A549 (cell line): Measurements from ENCODE around the gene NUP214. TPM values are rescaled to one million over a fixed set of nuclear protein-coding genes. Genes with fewer than 3 reads are reported as not detected.

Source experiments
- ATAC-seq, 2 experiments: fragments of 200-7000 bp in 1 of 2; fragments of >200 bp in 1 of 2; cut with Nextera tagmentation in 1 of 2; cut with Tn5 transposase in 1 of 2; 3 replicates each; pipeline versions ENCODE4 v1.8.0 to v1.9.1; 2018 to 2020; ENCODE audit warnings: mild to moderate bottlenecking in 1 of 2, moderate library complexity in 1 of 2
- CTCF ChIA-PET: fragments of 300-600 bp; sonication (Branson Sonifier 250); formaldehyde crosslinking; extraction: SDS; loops from one replicate; lab custom pipeline; 2021; ENCODE audit warnings: antibody characterized with exemption, inconsistent platforms; lab: Yijun Ruan, JAX
- POLR2A ChIA-PET: fragments of 350-600 bp; formaldehyde crosslinking; extraction: SDS; loops from one replicate; lab custom pipeline; 2021; ENCODE audit warnings: antibody characterized with exemption, inconsistent platforms; lab: Yijun Ruan, JAX
- DNase-seq, 2 experiments: peaks; one replicate each; pipeline versions ENCODE4 v3.0.0 to v3.0.0-alpha.2; 2011 to 2016; ENCODE audit warnings: low read depth in 1 of 2, low spot score in 1 of 2
- FAIRE-seq: peaks from 2 replicates; lab custom pipeline; 2011; peaks lifted over from hg19 to GRCh38; lab: Jason Lieb, UNC
- H3K27ac ChIP-seq, 2 experiments: fragments of >200 bp; sonication (Bioruptor Twin); formaldehyde crosslinking; 3 replicates each; pipeline ENCODE4 v1.5.1; 2016 to 2017
- H3K4me1 ChIP-seq: fragments of >200 bp; sonication (Bioruptor Twin); formaldehyde crosslinking; 3 replicates; pipeline ENCODE4 v1.6.1; 2016
- H3K4me2 ChIP-seq: fragments of >200 bp; sonication (Bioruptor Twin); formaldehyde crosslinking; 3 replicates; pipeline ENCODE4 v1.6.1; 2016
- H3K4me3 ChIP-seq: fragments of >200 bp; sonication (Bioruptor Twin); formaldehyde crosslinking; 3 replicates; pipeline ENCODE4 v1.5.1; 2016
- H3K9me3 ChIP-seq: fragments of >200 bp; sonication (Bioruptor Twin); formaldehyde crosslinking; 3 replicates; pipeline ENCODE4 v1.6.1; 2016
- EHF ChIP-seq: fragments of 250-450 bp; sonication (Bioruptor Pico); IDR thresholded peaks from 2 replicates; pipeline ENCODE4 v1.5.0; 2020; ENCODE audit warnings: mild to moderate bottlenecking
- EHMT2 ChIP-seq: fragments of 200-600 bp; sonication (generic); IDR thresholded peaks from 2 replicates; pipeline ENCODE4 v1.6.1; 2016; ENCODE audit warnings: antibody characterized with exemption, low read depth, mild to moderate bottlenecking, moderate library complexity
- JUNB ChIP-seq: fragments of >200 bp; sonication (Bioruptor Twin); formaldehyde crosslinking; IDR thresholded peaks from 2 replicates; pipeline ENCODE4 v1.6.1; 2016
- MAZ ChIP-seq: fragments of 150-350 bp; IDR thresholded peaks from 2 replicates; pipeline ENCODE4 v1.6.1; 2014; ENCODE audit warnings: antibody characterized with exemption, low read depth, low read length, borderline replicate concordance
- NPAS2 ChIP-seq: fragments of 250-450 bp; sonication (Bioruptor Pico); IDR thresholded peaks from 2 replicates; pipeline ENCODE4 v1.8.0; 2022; ENCODE audit warnings: mild to moderate bottlenecking, moderate library complexity, borderline replicate concordance
- PHF8 ChIP-seq: fragments of 200-600 bp; sonication (generic); IDR thresholded peaks from 2 replicates; pipeline ENCODE4 v1.6.1; 2016; ENCODE audit warnings: low read depth, mild to moderate bottlenecking, antibody characterized with exemption, moderate library complexity, borderline replicate concordance
- POLR2A ChIP-seq: IDR thresholded peaks from 2 replicates; pipeline ENCODE4 v1.6.1; 2012; ENCODE audit warnings: mild to moderate bottlenecking, low read length
- POLR2AphosphoS2 ChIP-seq: conservative IDR thresholded peaks from 2 replicates; pipeline ENCODE4 v1.6.1; 2012; ENCODE audit warnings: low read length, improper control_type of control experiment, inconsistent platforms
- RAD21 ChIP-seq, 2 experiments: fragments of >200 bp in 1 of 2; sonication (Bioruptor Twin) in 1 of 2; formaldehyde crosslinking in 1 of 2; IDR thresholded peaks in 1 of 2; conservative IDR thresholded peaks in 1 of 2; 2 replicates in 1 of 2; 3 replicates in 1 of 2; pipeline ENCODE4 v1.6.1; 2012 to 2018; ENCODE audit warnings: inconsistent platforms in 1 of 2
- RFX5 ChIP-seq: fragments of 450-650 bp; IDR thresholded peaks from 2 replicates; pipeline ENCODE4 v1.7.1; 2014; ENCODE audit warnings: antibody characterized with exemption, mild to moderate bottlenecking, moderate library complexity
- SREBF2 ChIP-seq: fragments of 450-650 bp; IDR thresholded peaks from 2 replicates; pipeline ENCODE4 v1.6.1; 2014; ENCODE audit warnings: mild to moderate bottlenecking, moderate library complexity
- ZNF302 ChIP-seq: fragments of 250-450 bp; sonication (Bioruptor Pico); IDR thresholded peaks from 2 replicates; pipeline ENCODE4 v1.9.0; 2021; ENCODE audit warnings: inconsistent platforms, mild to moderate bottlenecking, moderate library complexity
- WGBS: methylation state at CpG from one replicate; pipeline ENCODE4 v1.1.6; 2017; ENCODE audit errors: missing lambda C conversion rate; 5-methylcytosine and 5-hydroxymethylcytosine counted together
- polyA plus RNA-seq, 4 experiments: library from polyadenylated mRNA; depleted of rRNA in 3 of 4; stranded (reverse); fragments of >200 nt; fragmentation: RNase III in 1 of 4; extraction: RNeasy Plus Mini Kit Qiagen cat#74134 plus additional on column Dnase treatment in 1 of 4; gene quantifications; 2 replicates in 3 of 4; 3 replicates in 1 of 4; pipeline ENCODE4 v1.2.3, GENCODE V29; 2011 to 2017
- TF ChIP-seq, protein P1 (sequence below): fragments of >200 bp; sonication (Bioruptor Twin); formaldehyde crosslinking; IDR thresholded peaks from 2 replicates; pipeline ENCODE4 v1.6.1; 2016
- TF ChIP-seq, protein P2 (sequence below): IDR thresholded peaks from 2 replicates; pipeline ENCODE4 v1.6.1; 2012
- TF ChIP-seq, protein P3 (sequence below): fragments of 200-600 bp; sonication (generic); IDR thresholded peaks from 2 replicates; pipeline ENCODE4 v1.6.1; 2016; ENCODE audit warnings: antibody characterized with exemption, mild to moderate bottlenecking, moderate library complexity
- TF ChIP-seq, protein P4 (sequence below): IDR thresholded peaks from 2 replicates; pipeline ENCODE4 v1.6.1; 2012
- TF ChIP-seq, protein P5 (sequence below): IDR thresholded peaks from 2 replicates; pipeline ENCODE4 v1.6.1; 2012; ENCODE audit warnings: low read depth, borderline replicate concordance
- TF ChIP-seq, protein P6 (sequence below): fragments of 250-450 bp; sonication (Bioruptor Pico); IDR thresholded peaks from 2 replicates; pipeline ENCODE4 v1.5.0; 2021; ENCODE audit warnings: mild to moderate bottlenecking, moderate library complexity, borderline replicate concordance

NUP214 gene
- polyA plus RNA-seq, 2 of the 4 experiments (the other 2 are of a cell fraction) = 14.4 to 18.5 TPM

DNA sequence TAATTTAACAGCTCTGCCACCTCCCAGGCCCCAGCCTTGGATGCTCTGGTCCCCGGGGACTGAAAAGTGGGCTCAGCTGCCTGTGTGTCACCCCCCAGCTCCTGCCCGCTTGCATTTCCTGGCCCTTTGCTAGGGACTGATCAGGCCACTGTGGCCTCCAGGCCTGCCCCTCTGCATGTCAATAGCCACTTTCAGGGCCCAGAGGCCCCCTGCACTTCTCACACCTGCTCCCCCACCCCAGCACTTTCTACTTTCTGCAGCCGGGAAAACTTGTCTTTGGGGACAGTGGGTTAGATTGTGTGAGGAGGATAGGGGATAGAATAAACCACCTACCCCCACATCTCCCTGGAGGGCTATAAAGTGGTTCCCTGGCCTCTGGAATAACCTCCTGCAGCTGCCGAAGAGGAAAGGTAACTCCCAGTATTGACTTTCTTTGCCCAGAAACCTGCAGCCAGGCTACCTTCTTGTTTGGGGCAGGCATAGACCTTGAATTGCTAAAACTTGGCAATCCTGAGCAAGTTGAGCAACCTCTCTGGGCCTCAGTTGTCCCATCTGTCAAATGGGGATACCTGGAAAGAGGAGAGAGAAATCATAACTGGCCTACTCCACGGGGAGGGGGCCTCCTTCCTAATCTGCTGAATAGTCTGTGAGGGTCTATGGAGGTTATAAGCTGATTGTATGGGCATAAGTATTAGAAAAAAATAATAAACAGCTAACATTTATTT, 21.2 kb upstream of the NUP214 start:
- no peak for FAIRE-seq
- no peaks in the 10 kb centered on the region for H3K9me3 ChIP-seq
- no peak overlapping the region for H3K4me2 ChIP-seq
- ChIA-PET CTCF (interaction anchor here (0.5 to 3.1 kb wide), 10 partner anchors 9 to 232 kb away, joined by 3 to 7 read pairs (median 4); partner anchors contain the start of gene NUP214), POLR2A (interaction anchor here (0.6 to 0.7 kb wide), 2 partner anchors 9 to 245 kb away, joined by 3 to 11 read pairs; no protein-coding TSS in a partner anchor)
- no peak for ATAC-seq
- no peak for DNase-seq
- 66% methylated on average over 5 of the region's 5 CpGs for WGBS
- no peak overlapping the region for H3K27ac ChIP-seq
- H3K4me1 ChIP-seq = no peaks in the 10 kb centered on the region
- no peak overlapping the region for H3K4me3 ChIP-seq
- TF ChIP-seq, protein P1, sequence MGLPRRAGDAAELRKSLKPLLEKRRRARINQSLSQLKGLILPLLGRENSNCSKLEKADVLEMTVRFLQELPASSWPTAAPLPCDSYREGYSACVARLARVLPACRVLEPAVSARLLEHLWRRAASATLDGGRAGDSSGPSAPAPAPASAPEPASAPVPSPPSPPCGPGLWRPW = no peak

DNA sequence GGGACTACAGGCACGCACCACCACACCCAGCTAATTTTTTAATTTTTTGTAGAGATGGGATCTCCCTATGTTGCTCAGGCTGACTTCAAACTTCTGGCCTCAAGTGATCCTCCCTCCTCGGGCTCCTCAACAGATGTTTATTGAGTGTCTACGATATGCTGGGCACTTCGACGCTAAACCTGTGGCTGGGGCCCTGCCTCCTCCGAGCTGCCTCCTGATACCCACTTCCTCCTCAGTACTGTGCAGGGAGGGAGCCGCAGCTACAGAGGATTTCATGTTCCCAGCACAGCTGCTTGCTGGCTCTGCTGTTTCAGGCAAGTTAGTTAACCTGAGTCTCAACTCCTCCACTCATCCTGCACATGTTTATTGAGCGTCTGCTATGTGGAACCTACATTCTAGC, 19.4 kb upstream of the NUP214 start:
- no peak overlapping the region for H3K27ac ChIP-seq
- ATAC-seq (no peak), FAIRE-seq (no peak), DNase-seq (no peak)
- H3K4me2 ChIP-seq = no peak overlapping the region
- no peaks in the 10 kb centered on the region for H3K9me3 ChIP-seq
- CTCF ChIA-PET = interaction anchor here (1.0 kb wide), 2 partner anchors 9 to 48 kb away, joined by 4 read pairs; partner anchors contain the start of gene AIF1L
- H3K4me1 ChIP-seq = no peaks in the 10 kb centered on the region
- POLR2A ChIA-PET = no interaction called here
- H3K4me3 ChIP-seq = no peak overlapping the region
- TF ChIP-seq, protein P1 = no peak
- no peak for TF ChIP-seq RAD21 (conservative IDR thresholded peaks at IDR 0.05 in 1 of 2, IDR thresholded peaks at IDR 0.05 in 1 of 2)
- TF ChIP-seq NPAS2 (CRISPR knock-in tag) = no peak
- TF ChIP-seq JUNB = no peak
- TF ChIP-seq, protein P2, sequence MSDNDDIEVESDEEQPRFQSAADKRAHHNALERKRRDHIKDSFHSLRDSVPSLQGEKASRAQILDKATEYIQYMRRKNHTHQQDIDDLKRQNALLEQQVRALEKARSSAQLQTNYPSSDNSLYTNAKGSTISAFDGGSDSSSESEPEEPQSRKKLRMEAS = no peak
- no peak for TF ChIP-seq PHF8
- TF ChIP-seq, protein P3, sequence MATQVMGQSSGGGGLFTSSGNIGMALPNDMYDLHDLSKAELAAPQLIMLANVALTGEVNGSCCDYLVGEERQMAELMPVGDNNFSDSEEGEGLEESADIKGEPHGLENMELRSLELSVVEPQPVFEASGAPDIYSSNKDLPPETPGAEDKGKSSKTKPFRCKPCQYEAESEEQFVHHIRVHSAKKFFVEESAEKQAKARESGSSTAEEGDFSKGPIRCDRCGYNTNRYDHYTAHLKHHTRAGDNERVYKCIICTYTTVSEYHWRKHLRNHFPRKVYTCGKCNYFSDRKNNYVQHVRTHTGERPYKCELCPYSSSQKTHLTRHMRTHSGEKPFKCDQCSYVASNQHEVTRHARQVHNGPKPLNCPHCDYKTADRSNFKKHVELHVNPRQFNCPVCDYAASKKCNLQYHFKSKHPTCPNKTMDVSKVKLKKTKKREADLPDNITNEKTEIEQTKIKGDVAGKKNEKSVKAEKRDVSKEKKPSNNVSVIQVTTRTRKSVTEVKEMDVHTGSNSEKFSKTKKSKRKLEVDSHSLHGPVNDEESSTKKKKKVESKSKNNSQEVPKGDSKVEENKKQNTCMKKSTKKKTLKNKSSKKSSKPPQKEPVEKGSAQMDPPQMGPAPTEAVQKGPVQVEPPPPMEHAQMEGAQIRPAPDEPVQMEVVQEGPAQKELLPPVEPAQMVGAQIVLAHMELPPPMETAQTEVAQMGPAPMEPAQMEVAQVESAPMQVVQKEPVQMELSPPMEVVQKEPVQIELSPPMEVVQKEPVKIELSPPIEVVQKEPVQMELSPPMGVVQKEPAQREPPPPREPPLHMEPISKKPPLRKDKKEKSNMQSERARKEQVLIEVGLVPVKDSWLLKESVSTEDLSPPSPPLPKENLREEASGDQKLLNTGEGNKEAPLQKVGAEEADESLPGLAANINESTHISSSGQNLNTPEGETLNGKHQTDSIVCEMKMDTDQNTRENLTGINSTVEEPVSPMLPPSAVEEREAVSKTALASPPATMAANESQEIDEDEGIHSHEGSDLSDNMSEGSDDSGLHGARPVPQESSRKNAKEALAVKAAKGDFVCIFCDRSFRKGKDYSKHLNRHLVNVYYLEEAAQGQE = no peak
- TF ChIP-seq, protein P4, sequence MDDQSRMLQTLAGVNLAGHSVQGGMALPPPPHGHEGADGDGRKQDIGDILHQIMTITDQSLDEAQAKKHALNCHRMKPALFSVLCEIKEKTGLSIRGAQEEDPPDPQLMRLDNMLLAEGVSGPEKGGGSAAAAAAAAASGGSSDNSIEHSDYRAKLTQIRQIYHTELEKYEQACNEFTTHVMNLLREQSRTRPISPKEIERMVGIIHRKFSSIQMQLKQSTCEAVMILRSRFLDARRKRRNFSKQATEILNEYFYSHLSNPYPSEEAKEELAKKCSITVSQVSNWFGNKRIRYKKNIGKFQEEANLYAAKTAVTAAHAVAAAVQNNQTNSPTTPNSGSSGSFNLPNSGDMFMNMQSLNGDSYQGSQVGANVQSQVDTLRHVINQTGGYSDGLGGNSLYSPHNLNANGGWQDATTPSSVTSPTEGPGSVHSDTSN = no peak
- TF ChIP-seq EHF = no peak
- no peak for TF ChIP-seq MAZ
- TF ChIP-seq, protein P5, sequence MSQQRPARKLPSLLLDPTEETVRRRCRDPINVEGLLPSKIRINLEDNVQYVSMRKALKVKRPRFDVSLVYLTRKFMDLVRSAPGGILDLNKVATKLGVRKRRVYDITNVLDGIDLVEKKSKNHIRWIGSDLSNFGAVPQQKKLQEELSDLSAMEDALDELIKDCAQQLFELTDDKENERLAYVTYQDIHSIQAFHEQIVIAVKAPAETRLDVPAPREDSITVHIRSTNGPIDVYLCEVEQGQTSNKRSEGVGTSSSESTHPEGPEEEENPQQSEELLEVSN = no peak
- no peak for TF ChIP-seq RFX5
- TF ChIP-seq EHMT2 = no peak
- TF ChIP-seq, protein P6, sequence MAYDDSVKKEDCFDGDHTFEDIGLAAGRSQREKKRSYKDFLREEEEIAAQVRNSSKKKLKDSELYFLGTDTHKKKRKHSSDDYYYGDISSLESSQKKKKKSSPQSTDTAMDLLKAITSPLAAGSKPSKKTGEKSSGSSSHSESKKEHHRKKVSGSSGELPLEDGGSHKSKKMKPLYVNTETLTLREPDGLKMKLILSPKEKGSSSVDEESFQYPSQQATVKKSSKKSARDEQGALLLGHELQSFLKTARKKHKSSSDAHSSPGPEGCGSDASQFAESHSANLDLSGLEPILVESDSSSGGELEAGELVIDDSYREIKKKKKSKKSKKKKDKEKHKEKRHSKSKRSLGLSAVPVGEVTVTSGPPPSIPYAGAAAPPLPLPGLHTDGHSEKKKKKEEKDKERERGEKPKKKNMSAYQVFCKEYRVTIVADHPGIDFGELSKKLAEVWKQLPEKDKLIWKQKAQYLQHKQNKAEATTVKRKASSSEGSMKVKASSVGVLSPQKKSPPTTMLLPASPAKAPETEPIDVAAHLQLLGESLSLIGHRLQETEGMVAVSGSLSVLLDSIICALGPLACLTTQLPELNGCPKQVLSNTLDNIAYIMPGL = no peak
- TF ChIP-seq POLR2AphosphoS2 = no peak
- TF ChIP-seq ZNF302 = no peak
- TF ChIP-seq SREBF2 = no peak
- TF ChIP-seq POLR2A = no peak
- TF ChIP-seq, all 56 proteins: peak for 0
- WGBS = 84% methylated on average over 8 of the region's 8 CpGs
